H9 (cell line): Measurements from ENCODE around the gene IFT122. TPM values are rescaled to one million over a fixed set of nuclear protein-coding genes. Genes with fewer than 3 reads are reported as not detected.
"Not testable (repeated sequence)": the region's sequence is repeated elsewhere in the genome, so short reads cannot be mapped to it uniquely, and the experiment has no call there.

Source experiments
- DNase-seq: peaks from one replicate; pipeline ENCODE4 v3.0.0-alpha.2; 2017
- H2AFZ ChIP-seq: one replicate; pipeline ENCODE4 v1.6.1; 2013; ENCODE audit warnings: mild to moderate bottlenecking, low read length, control low read depth, moderate library complexity
- H2AK5ac ChIP-seq: 2 replicates; pipeline ENCODE4 v1.6.1; 2013; ENCODE audit warnings: low read length, control low read depth, mixed read lengths; ENCODE audit not compliant: insufficient read length
- H2BK120ac ChIP-seq: one replicate; pipeline ENCODE4 v1.6.1; 2013; ENCODE audit warnings: low read depth, mild to moderate bottlenecking, low read length, control low read depth, inconsistent platforms; ENCODE audit not compliant: poor library complexity, severe bottlenecking
- H2BK12ac ChIP-seq: 2 replicates; pipeline ENCODE4 v1.6.1; 2013; ENCODE audit warnings: low read length, control low read depth, mixed read lengths, low read depth; ENCODE audit not compliant: insufficient read length
- H2BK15ac ChIP-seq: 2 replicates; pipeline ENCODE4 v1.6.1; 2013; ENCODE audit warnings: low read depth, low read length, control low read depth
- H2BK20ac ChIP-seq: one replicate; pipeline ENCODE4 v1.6.1; 2013; ENCODE audit warnings: low read depth, mild to moderate bottlenecking, low read length, control low read depth, inconsistent platforms; ENCODE audit not compliant: poor library complexity, severe bottlenecking
- H2BK5ac ChIP-seq: 2 replicates; pipeline ENCODE4 v1.6.1; 2013; ENCODE audit warnings: low read length, control low read depth, mixed read lengths; ENCODE audit not compliant: insufficient read length
- H3K14ac ChIP-seq: 2 replicates; pipeline ENCODE4 v1.6.1; 2013; ENCODE audit warnings: low read length, control low read depth; ENCODE audit not compliant: insufficient read depth
- H3K18ac ChIP-seq: 2 replicates; pipeline ENCODE4 v1.6.1; 2013; ENCODE audit warnings: low read depth, mild to moderate bottlenecking, mixed read lengths, low read length, control low read depth; ENCODE audit not compliant: insufficient read length
- H3K23ac ChIP-seq: 2 replicates; pipeline ENCODE4 v1.6.1; 2013; ENCODE audit warnings: low read length, control low read depth, mixed read lengths, low read depth; ENCODE audit not compliant: insufficient read length
- H3K23me2 ChIP-seq: 2 replicates; pipeline ENCODE4 v1.6.1; 2013; ENCODE audit warnings: low read depth, mild to moderate bottlenecking, mixed read lengths, low read length, control low read depth; ENCODE audit not compliant: insufficient read length, poor library complexity, severe bottlenecking
- H3K27ac ChIP-seq: 2 replicates; pipeline ENCODE4 v1.5.1; 2013; ENCODE audit warnings: low read length, control low read depth, mixed read lengths, low read depth; ENCODE audit not compliant: insufficient read length
- H3K27me3 ChIP-seq: 2 replicates; pipeline ENCODE4 v1.6.1; 2013; ENCODE audit warnings: low read length, control low read depth, inconsistent platforms; ENCODE audit not compliant: insufficient read depth
- H3K4ac ChIP-seq: 2 replicates; pipeline ENCODE4 v1.6.1; 2013; ENCODE audit warnings: low read depth, mild to moderate bottlenecking, control low read depth, inconsistent platforms, low read length, moderate library complexity
- H3K4me1 ChIP-seq: 2 replicates; pipeline ENCODE4 v1.6.1; 2013; ENCODE audit warnings: low read length, control low read depth, inconsistent platforms; ENCODE audit not compliant: insufficient read depth
- H3K4me2 ChIP-seq: 2 replicates; pipeline ENCODE4 v1.6.1; 2013; ENCODE audit warnings: low read length, control low read depth, mixed read lengths; ENCODE audit not compliant: insufficient read length, insufficient read depth
- H3K56ac ChIP-seq: 2 replicates; pipeline ENCODE4 v1.6.1; 2013; ENCODE audit warnings: low read depth, mild to moderate bottlenecking, mixed read lengths, low read length, control low read depth; ENCODE audit not compliant: insufficient read length
- H3K79me1 ChIP-seq: 2 replicates; pipeline ENCODE4 v1.6.1; 2013; ENCODE audit warnings: low read depth, mild to moderate bottlenecking, moderate library complexity, low read length, control low read depth, inconsistent platforms; ENCODE audit not compliant: insufficient read depth, poor library complexity, severe bottlenecking
- H3K79me2 ChIP-seq: 2 replicates; pipeline ENCODE4 v1.6.1; 2013; ENCODE audit warnings: low read length, control low read depth, inconsistent platforms; ENCODE audit not compliant: insufficient read depth
- H3K9ac ChIP-seq: 2 replicates; pipeline ENCODE4 v1.6.1; 2013; ENCODE audit warnings: low read length, control low read depth, mixed read lengths; ENCODE audit not compliant: insufficient read length; ENCODE audit errors: extremely low read depth
- H3K9me3 ChIP-seq: one replicate; pipeline ENCODE4 v1.6.1; 2013; ENCODE audit warnings: low read depth, low read length, inconsistent platforms; ENCODE audit not compliant: control insufficient read depth
- H3T11ph ChIP-seq: one replicate; pipeline ENCODE4 v1.6.1; 2013; ENCODE audit warnings: mild to moderate bottlenecking, low read length, control low read depth, inconsistent platforms
- H4K20me1 ChIP-seq: one replicate; pipeline ENCODE4 v1.6.1; 2013; ENCODE audit not compliant: control insufficient read depth, insufficient read length, insufficient read depth
- H4K5ac ChIP-seq: 2 replicates; pipeline ENCODE4 v1.6.1; 2013; ENCODE audit warnings: low read depth, mild to moderate bottlenecking, mixed read lengths, low read length, control low read depth; ENCODE audit not compliant: insufficient read length
- H4K8ac ChIP-seq: replicated peaks from 2 replicates; pipeline ENCODE4 v1.6.1; 2013; ENCODE audit warnings: low read length, control low read depth, mixed read lengths, low read depth; ENCODE audit not compliant: insufficient read length
- H4K91ac ChIP-seq: 2 replicates; pipeline ENCODE4 v1.6.1; 2013; ENCODE audit warnings: low read depth, mild to moderate bottlenecking, moderate library complexity, mixed read lengths, low read length, control low read depth; ENCODE audit not compliant: insufficient read length
- H3K27ac Mint-ChIP-seq, 3 experiments: 2 replicates in 2 of 3; 3 replicates in 1 of 3; pipeline ENCODE4 v1.8.0; 2020 to 2021; ENCODE audit warnings: mixed read lengths in 3 of 3, mild to moderate bottlenecking in 1 of 3, moderate library complexity in 1 of 3
- H3K27me3 Mint-ChIP-seq: 2 replicates; pipeline ENCODE4 v1.8.0; 2021; ENCODE audit warnings: low read depth, mild to moderate bottlenecking, moderate library complexity, mixed read lengths
- H3K36me3 Mint-ChIP-seq, 3 experiments: 2 replicates in 2 of 3; 3 replicates in 1 of 3; pipeline ENCODE4 v1.8.0; 2020 to 2021; ENCODE audit warnings: low read depth in 3 of 3, mixed read lengths in 3 of 3; ENCODE audit not compliant: insufficient read depth in 1 of 3
- H3K4me1 Mint-ChIP-seq, 2 experiments: 2 replicates each; pipeline ENCODE4 v1.8.0; 2020; ENCODE audit warnings: mixed read lengths in 2 of 2
- H3K4me3 Mint-ChIP-seq, 2 experiments: 2 replicates in 1 of 2; 3 replicates in 1 of 2; pipeline ENCODE4 v1.8.0; 2020 to 2021; ENCODE audit warnings: mild to moderate bottlenecking in 2 of 2, mixed read lengths in 2 of 2, moderate library complexity in 1 of 2
- H3K9me3 Mint-ChIP-seq, 2 experiments: 2 replicates in 1 of 2; 3 replicates in 1 of 2; pipeline ENCODE4 v1.8.0; 2020; ENCODE audit warnings: mild to moderate bottlenecking in 2 of 2, mixed read lengths in 2 of 2, moderate library complexity in 1 of 2
- WGBS: extraction: QIAGEN DNeasy Blood & Tissue Kit; methylation state at CpG from one replicate; pipeline ENCODE4 v1.1.7; 2013; ENCODE audit warnings: missing lambda C conversion rate, low lambda C conversion rate, mixed read lengths; ENCODE audit not compliant: insufficient read length; ENCODE audit errors: extremely low coverage; 5-methylcytosine and 5-hydroxymethylcytosine counted together
- long read RNA-seq: library from polyadenylated mRNA; unstranded; transcript quantifications from one replicate; pipeline ENCODE4 v2.0.0, GENCODE V29; 2020
- total RNA-seq: library from RNA; stranded (reverse); gene quantifications from 2 replicates; pipeline ENCODE4 v1.2.1, GENCODE V29; 2021
- TF ChIP-seq, protein P1 (sequence below): fragments of 200-600 bp; sonication (generic); conservative IDR thresholded peaks from 3 replicates; pipeline ENCODE4 v1.8.0; 2021; ENCODE audit warnings: antibody characterized with exemption, mild to moderate bottlenecking

Gene IFT122
- 19.3 and 22.0 TPM in 2 replicates for total RNA-seq
- long read RNA-seq, transcript IFT122-204 (27 exons, 3,569 nt): minor isoform, 6 of 152 reads
- long read RNA-seq, transcript IFT122-202 (29 exons, 3,841 nt): major isoform, 35 of 152 reads
- long read RNA-seq, partial matches to known transcripts: 8 of 152 reads
- long read RNA-seq, other reads (novel, unspliced or antisense): 101 of 152 reads

GRCh38 chr3:129439817-129440617 is at the start of gene IFT122, which contains the start of gene MBD4:
IFT122 (plus strand) TSS chr3:129440224; CDS start chr3:129440331, 107 bp downstream.
MBD4 (minus strand) TSS chr3:129439948; CDS start chr3:129439833, 115 bp downstream.
- H3K23ac ChIP-seq: no peak within 1 kb of the TSS
- no peak within 1 kb of the TSS for H4K8ac ChIP-seq
- no peak within 1 kb of the TSS for H4K91ac ChIP-seq
- Mint-ChIP-seq H3K9me3 (no peaks in the 10 kb centered on the region), H3K4me1 (peaks cover 31 to 36% of the 10 kb centered on the region in 2 experiments), H3K4me3 (peak within 1 kb of the TSS; percentile 96 to 99), H3K36me3 (peaks cover 14 to 39% (median 30%) of the 10 kb centered on the region in 3 experiments; a peak in 6 of 7 replicates), H3K27me3 (no peaks in the 10 kb centered on the region), H3K27ac (peak within 1 kb of the TSS; percentile 91 to 99 (median 97))
- peak within 1 kb of the TSS; percentile 79 for H3K9ac ChIP-seq
- no peak within 1 kb of the TSS for H2AK5ac ChIP-seq
- no peaks in the 10 kb centered on the region for H4K20me1 ChIP-seq
- no peak within 1 kb of the TSS for H3K56ac ChIP-seq
- H2BK5ac ChIP-seq: no peak within 1 kb of the TSS
- 0 out of 2 replicates have a peak within 1 kb of the TSS, but pooled peaks have one; percentile 66 for H3K14ac ChIP-seq
- H2BK15ac ChIP-seq: no peak within 1 kb of the TSS
- H3K4me1 ChIP-seq: peaks cover 4% of the 10 kb centered on the region; the same call in 1 of the 2 replicates
- peak within 1 kb of the TSS; percentile 73 for H3K4me2 ChIP-seq
- TF ChIP-seq, protein P1, sequence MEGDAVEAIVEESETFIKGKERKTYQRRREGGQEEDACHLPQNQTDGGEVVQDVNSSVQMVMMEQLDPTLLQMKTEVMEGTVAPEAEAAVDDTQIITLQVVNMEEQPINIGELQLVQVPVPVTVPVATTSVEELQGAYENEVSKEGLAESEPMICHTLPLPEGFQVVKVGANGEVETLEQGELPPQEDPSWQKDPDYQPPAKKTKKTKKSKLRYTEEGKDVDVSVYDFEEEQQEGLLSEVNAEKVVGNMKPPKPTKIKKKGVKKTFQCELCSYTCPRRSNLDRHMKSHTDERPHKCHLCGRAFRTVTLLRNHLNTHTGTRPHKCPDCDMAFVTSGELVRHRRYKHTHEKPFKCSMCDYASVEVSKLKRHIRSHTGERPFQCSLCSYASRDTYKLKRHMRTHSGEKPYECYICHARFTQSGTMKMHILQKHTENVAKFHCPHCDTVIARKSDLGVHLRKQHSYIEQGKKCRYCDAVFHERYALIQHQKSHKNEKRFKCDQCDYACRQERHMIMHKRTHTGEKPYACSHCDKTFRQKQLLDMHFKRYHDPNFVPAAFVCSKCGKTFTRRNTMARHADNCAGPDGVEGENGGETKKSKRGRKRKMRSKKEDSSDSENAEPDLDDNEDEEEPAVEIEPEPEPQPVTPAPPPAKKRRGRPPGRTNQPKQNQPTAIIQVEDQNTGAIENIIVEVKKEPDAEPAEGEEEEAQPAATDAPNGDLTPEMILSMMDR: no peak
- H3K27me3 ChIP-seq: no peaks in the 10 kb centered on the region
- no peaks in the 10 kb centered on the region for H3K9me3 ChIP-seq
- peak within 1 kb of the TSS; percentile 77 for H3K18ac ChIP-seq
- WGBS: no CpG with 5 or more reads among the region's 75 CpGs
- peak; percentile 99 for DNase-seq
- H2BK120ac ChIP-seq: no peak within 1 kb of the TSS
- peak within 1 kb of the TSS; percentile 6 for H3K27ac ChIP-seq
- H3K23me2 ChIP-seq: peaks cover 7% of the 10 kb centered on the region
- peaks cover 2% of the 10 kb centered on the region; the same call in 1 of the 2 replicates for H3K79me2 ChIP-seq
- no peak within 1 kb of the TSS for H2BK20ac ChIP-seq
- H2AFZ ChIP-seq: peak within 1 kb of the TSS; percentile 18
- no peak within 1 kb of the TSS for H3T11ph ChIP-seq
- no peak within 1 kb of the TSS for H2BK12ac ChIP-seq
- H3K79me1 ChIP-seq: no peaks in the 10 kb centered on the region
- no peak within 1 kb of the TSS for H4K5ac ChIP-seq
- H3K4ac ChIP-seq: no peak within 1 kb of the TSS

DNA sequence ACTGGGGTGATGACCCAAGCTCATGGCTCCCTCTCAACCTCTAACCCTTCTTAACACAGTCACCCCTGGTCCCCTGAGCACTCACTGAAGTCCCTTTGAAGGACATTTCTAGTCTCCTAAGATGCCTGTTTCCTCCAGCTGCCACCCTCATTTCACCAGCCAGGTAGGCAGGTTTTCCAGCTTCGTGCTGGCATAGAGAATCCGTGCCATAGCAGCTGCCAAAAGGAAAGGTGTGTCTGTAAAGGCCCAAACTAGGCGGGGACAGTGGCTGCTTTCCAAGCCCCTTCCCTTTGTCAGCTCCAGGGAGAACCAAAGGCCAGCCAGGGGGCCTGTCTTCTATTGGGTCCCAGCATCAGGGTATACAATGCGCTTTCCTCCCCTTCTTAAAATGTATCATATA is 48.4 kb upstream of the IFT122 start:
- H3K4me3 Mint-ChIP-seq, H3K27ac ChIP-seq, H3K27ac Mint-ChIP-seq: not testable (repeated sequence)

More for the DNA sequence above, 48.4 kb upstream of the IFT122 start:
- H3T11ph ChIP-seq, H2BK15ac ChIP-seq, H4K5ac ChIP-seq, H3K9ac ChIP-seq, H3K9me3 ChIP-seq, H3K23me2 ChIP-seq, H2BK120ac ChIP-seq, H4K8ac ChIP-seq, H3K23ac ChIP-seq, H2BK5ac ChIP-seq, H3K18ac ChIP-seq, H4K20me1 ChIP-seq, H3K9me3 Mint-ChIP-seq, H3K4me1 ChIP-seq, DNase-seq, H3K79me1 ChIP-seq, H2AK5ac ChIP-seq, H4K91ac ChIP-seq, H2AFZ ChIP-seq, H2BK12ac ChIP-seq, H3K4ac ChIP-seq, H3K27me3 Mint-ChIP-seq, H3K79me2 ChIP-seq, H3K56ac ChIP-seq, H3K14ac ChIP-seq, H2BK20ac ChIP-seq, H3K4me2 ChIP-seq, H3K27me3 ChIP-seq: not testable (repeated sequence)
- Mint-ChIP-seq H3K4me1 (peaks cover 6 to 26% of the 10 kb centered on the region in 2 experiments), H3K36me3 (peaks cover 39 to 82% (median 71%) of the 10 kb centered on the region in 3 experiments; a peak in 6 of 7 replicates)
- WGBS: no CpG with 5 or more reads among the region's 4 CpGs
